ENCODE data around the gene EARS2. TPM values are rescaled to one million over a fixed set of nuclear protein-coding genes. Genes with fewer than 3 reads are reported as not detected.

EARS2 gene
- total RNA-seq, 4 donors from 2014 or later: 13.8 to 37.4 (median 28.0) TPM

GRCh38 chr16:23509441-23509754 is 47.8 kb downstream of the EARS2 start:
- Histone ChIP-seq H3K27ac (peak overlapping the region in 3 of 4 donors; percentile 83 to 93 (median 92)), H3K27me3 (no peaks in the 10 kb centered on the region)

GRCh38 chr16:23508589-23509440 is 48.3 kb downstream of the EARS2 start:
- H3K27ac ChIP-seq: peak overlapping the region in 2 of 4 donors; percentile 92 to 93
- no peaks in the 10 kb centered on the region for H3K36me3 ChIP-seq
- DNase-seq: no peak
- H3K4me3 ChIP-seq: peak overlapping the region; percentile 70 to 98 (median 90)
- no peaks in the 10 kb centered on the region for H3K27me3 ChIP-seq
- TF ChIP-seq CTCF (IDR thresholded peaks at IDR 0.05) (no peak), POLR2A (IDR thresholded peaks at IDR 0.05) (no peak)
- H3K4me1 ChIP-seq: peaks cover 0 to 38% (median 22%) of the 10 kb centered on the region in 4 donors
- no peaks in the 10 kb centered on the region for H3K9me3 ChIP-seq

More at GRCh38 chr16:23509441-23509754, 47.8 kb downstream of the EARS2 start:
- H3K4me1 ChIP-seq: peaks cover 0 to 33% (median 18%) of the 10 kb centered on the region in 4 donors
- DNase-seq: no peak
- no peaks in the 10 kb centered on the region for H3K36me3 ChIP-seq
- no peaks in the 10 kb centered on the region for H3K9me3 ChIP-seq
- peak overlapping the region; percentile 70 to 98 (median 90) for H3K4me3 ChIP-seq
- TF ChIP-seq CTCF (IDR thresholded peaks at IDR 0.05): no peak
- TF ChIP-seq POLR2A (IDR thresholded peaks at IDR 0.05): no peak

- peak overlapping the region in 2 of 4 donors; percentile 52 to 93 for H3K27ac ChIP-seq
- TF ChIP-seq CTCF (IDR thresholded peaks at IDR 0.05) (no peak), POLR2A (IDR thresholded peaks at IDR 0.05) (no peak)
- peak in 2 of 3 donors; percentile 80 to 81 for DNase-seq
- no peaks in the 10 kb centered on the region for H3K36me3 ChIP-seq
- peak overlapping the region in 1 of 4 donors; percentile 14 for H3K4me3 ChIP-seq
- no peaks in the 10 kb centered on the region for H3K9me3 ChIP-seq
- H3K27me3 ChIP-seq: no peaks in the 10 kb centered on the region
- H3K4me1 ChIP-seq: peaks cover 0 to 38% (median 26%) of the 10 kb centered on the region in 4 donors
These were observed 50.5 kb downstream of the EARS2 start for GRCh38 chr16:23506606-23506994.

GRCh38 chr16:23505671-23506605 is 51.2 kb downstream of the EARS2 start:
- Histone ChIP-seq H3K9me3 (no peaks in the 10 kb centered on the region), H3K36me3 (no peaks in the 10 kb centered on the region), H3K4me3 (peak overlapping the region in 1 of 4 donors; percentile 14), H3K27me3 (no peaks in the 10 kb centered on the region), H3K27ac (peak overlapping the region in 2 of 4 donors; percentile 30 to 93), H3K4me1 (peaks cover 0 to 38% (median 26%) of the 10 kb centered on the region in 4 donors)
- TF ChIP-seq CTCF (IDR thresholded peaks at IDR 0.05) (no peak), POLR2A (IDR thresholded peaks at IDR 0.05) (no peak)
- no peak for DNase-seq

GRCh38 chr16:23505180-23505665 is 51.9 kb downstream of the EARS2 start:
- Histone ChIP-seq H3K4me3 (peak overlapping the region in 1 of 4 donors; percentile 2), H3K27ac (peak overlapping the region in 3 of 4 donors; percentile 13 to 93 (median 58)), H3K27me3 (no peaks in the 10 kb centered on the region), H3K9me3 (no peaks in the 10 kb centered on the region), H3K4me1 (peaks cover 0 to 38% (median 26%) of the 10 kb centered on the region in 4 donors), H3K36me3 (no peaks in the 10 kb centered on the region)
- TF ChIP-seq CTCF (IDR thresholded peaks at IDR 0.05) (no peak), POLR2A (IDR thresholded peaks at IDR 0.05) (no peak)
- DNase-seq: no peak
